Mucosa of descending colon (tissue), 3 donors: Measurements from ENCODE around the gene WIZ. TPM values are rescaled to one million over a fixed set of nuclear protein-coding genes. Genes with fewer than 3 reads are reported as not detected.

Source experiments
- ATAC-seq: fragments of 200-7000 bp; cut with Tn5 transposase; one replicate; pipeline ENCODE4 v1.9.1; 2020; ENCODE audit warnings: mild to moderate bottlenecking, moderate library complexity
- DNase-seq, 3 donors: peaks; one replicate each; pipeline ENCODE4 v3.0.0-alpha.2; 2020
- H3K36me3 ChIP-seq: fragments of 200-600 bp; one replicate; pipeline ENCODE4 v1.8.0; 2021; ENCODE audit warnings: low read depth, mild to moderate bottlenecking
- H3K4me1 ChIP-seq: fragments of 200-600 bp; one replicate; pipeline ENCODE4 v1.8.0; 2021; ENCODE audit warnings: low read depth, mild to moderate bottlenecking
- H3K4me3 ChIP-seq: fragments of 200-600 bp; one replicate; pipeline ENCODE4 v1.8.0; 2021; ENCODE audit warnings: mild to moderate bottlenecking
- H3K9me3 ChIP-seq: fragments of 200-600 bp; one replicate; pipeline ENCODE4 v1.8.0; 2021; ENCODE audit warnings: mild to moderate bottlenecking
- CTCF ChIP-seq: fragments of 200-600 bp; IDR thresholded peaks from one replicate; pipeline ENCODE4 v1.8.0; 2022; ENCODE audit warnings: antibody characterized with exemption, mild to moderate bottlenecking
- intact Hi-C, 2 donors: fragments of 100-400 bp; cut with DNase I in 1 of 2; cut with micrococcal nuclease in 1 of 2; formaldehyde crosslinking; loops; one replicate each; pipeline versions ENCODE4 v1.11.0 to v1.11.1; 2022; cut with DNase I, micrococcal nuclease
- total RNA-seq, 3 donors: library from RNA; stranded (reverse); fragmentation: NEBNext Ultra II Directional in 2 of 3; extraction: Animal tissue kit (Norgen Biotek cat#: 25700) in 2 of 3; gene quantifications; one replicate each; pipeline versions ENCODE4 v1.2.1 to v1.2.4, GENCODE V29; 2021 to 2023
- donor health status: DM: no; HTN: no; CAD: no; lungs with moderate emphysema.
- donor health status: DM: no; HTN: no; CAD: no.
- donor health status: DM: no; HTN: yes; CAD: no.

The WIZ gene
- total RNA-seq, 3 donors from 2014 or later, result 26.7 to 39.9 (median 28.1) TPM

- ATAC-seq (peak; percentile 98), DNase-seq (peak; percentile 95 to 97 (median 95))
- peak overlapping the region; percentile 71 for H3K4me3 ChIP-seq
- intact Hi-C loops, result no loop called here
- TF ChIP-seq CTCF, result no peak
- peaks cover 25% of the 10 kb centered on the region for H3K4me1 ChIP-seq
- H3K36me3 ChIP-seq, result no peaks in the 10 kb centered on the region
- H3K9me3 ChIP-seq, result no peaks in the 10 kb centered on the region
These were observed 16.9 kb downstream of the WIZ start for GRCh38 chr19:15432629-15433518.

- intact Hi-C loops, result no loop called here
- no peak for TF ChIP-seq CTCF
- DNase-seq, result no peak
These were observed 17.7 kb downstream of the WIZ start for GRCh38 chr19:15432018-15432494.

GRCh38 chr19:15431396-15432017 lies 18.2 kb downstream of the WIZ start:
- TF ChIP-seq CTCF, result no peak
- Histone ChIP-seq H3K9me3 (no peaks in the 10 kb centered on the region), H3K4me3 (peak overlapping the region; percentile 71), H3K4me1 (peaks cover 25% of the 10 kb centered on the region), H3K36me3 (no peaks in the 10 kb centered on the region)
- no peak for DNase-seq
- ATAC-seq, result no peak
- intact Hi-C loops, result no loop called here

More at GRCh38 chr19:15432018-15432494, 17.7 kb downstream of the WIZ start:
- no peaks in the 10 kb centered on the region for H3K36me3 ChIP-seq
- no peaks in the 10 kb centered on the region for H3K9me3 ChIP-seq
- peaks cover 25% of the 10 kb centered on the region for H3K4me1 ChIP-seq
- peak overlapping the region; percentile 71 for H3K4me3 ChIP-seq
- ATAC-seq, result no peak

- H3K9me3 ChIP-seq, result no peaks in the 10 kb centered on the region
- no peak for ATAC-seq
- no peak overlapping the region for H3K4me3 ChIP-seq
- no peaks in the 10 kb centered on the region for H3K36me3 ChIP-seq
- intact Hi-C loops, result no loop called here
- no peak for TF ChIP-seq CTCF
- H3K4me1 ChIP-seq, result peaks cover 25% of the 10 kb centered on the region
- no peak for DNase-seq
These were observed 19.1 kb downstream of the WIZ start for GRCh38 chr19:15430526-15431120.

- intact Hi-C loops, result no loop called here
- Histone ChIP-seq H3K36me3 (no peaks in the 10 kb centered on the region), H3K9me3 (no peaks in the 10 kb centered on the region), H3K4me1 (peaks cover 25% of the 10 kb centered on the region), H3K4me3 (no peak overlapping the region)
- TF ChIP-seq CTCF, result no peak
- ATAC-seq, result no peak
- DNase-seq, result no peak
These were observed 19.8 kb downstream of the WIZ start for GRCh38 chr19:15429825-15430467.
